GM12891 (cell line): ENCODE measurements around the gene MAP2K7.

Experiments
- POLR2A ChIP-seq: IDR thresholded peaks from 2 replicates; pipeline ENCODE4 v1.6.1; 2011; ENCODE audit warnings: low read depth, low read length, control low read depth
- POLR2AphosphoS5 ChIP-seq: IDR thresholded peaks from 2 replicates; pipeline ENCODE4 v1.6.1; 2011; ENCODE audit warnings: low read depth, low read length, control low read depth
- TAF1 ChIP-seq: IDR thresholded peaks from 2 replicates; pipeline ENCODE4 v1.6.1; 2011; ENCODE audit warnings: low read depth, low read length, control low read depth

- TF ChIP-seq POLR2A (no peak), POLR2AphosphoS5 (no peak), TAF1 (no peak)
These were observed 39.5 kb upstream of the MAP2K7 start for GRCh38 chr19:7863971-7864689.
